ENCODE results near the gene OSR1.

The OSR1 gene

GRCh38 chr2:19349911-19350677 lies 8.3 kb downstream of the OSR1 start:
- Mint-ChIP-seq H3K4me3 (peak overlapping the region; percentile 70 to 96 (median 80)), H3K27me3 (ENCODE audit: low read depth) (peaks cover 57% of the 10 kb centered on the region), H3K4me1 (peaks cover 40% of the 10 kb centered on the region), H3K9me3 (no peaks in the 10 kb centered on the region), H3K36me3 (ENCODE audit: low read depth) (peaks cover 45% of the 10 kb centered on the region), H3K27ac (peak overlapping the region in 2 of 3 experiments; percentile 65 to 77)
- peak; percentile 61 to 74 (median 62) for TF ChIP-seq CTCF (IDR thresholded peaks at IDR 0.05; ENCODE audit: unreplicated experiment in 3 of 3)

GRCh38 chr2:19348692-19349091 lies 9.7 kb downstream of the OSR1 start:
- Mint-ChIP-seq H3K4me3 (peak overlapping the region; percentile 96 to 98 (median 97)), H3K36me3 (ENCODE audit: low read depth) (peaks cover 35% of the 10 kb centered on the region), H3K27ac (peak overlapping the region; percentile 94 to 98 (median 95)), H3K4me1 (peaks cover 28% of the 10 kb centered on the region), H3K9me3 (no peaks in the 10 kb centered on the region), H3K27me3 (ENCODE audit: low read depth) (peaks cover 43% of the 10 kb centered on the region)
- no peak for TF ChIP-seq CTCF (IDR thresholded peaks at IDR 0.05; ENCODE audit: unreplicated experiment in 3 of 3)

- H3K4me1 Mint-ChIP-seq, result peaks cover 22% of the 10 kb centered on the region
- peak overlapping the region; percentile 96 to 98 (median 97) for H3K4me3 Mint-ChIP-seq
- no peaks in the 10 kb centered on the region for H3K9me3 Mint-ChIP-seq
- peaks cover 27% of the 10 kb centered on the region for H3K36me3 Mint-ChIP-seq (ENCODE audit: low read depth)
- H3K27me3 Mint-ChIP-seq (ENCODE audit: low read depth), result peaks cover 35% of the 10 kb centered on the region
- TF ChIP-seq CTCF (IDR thresholded peaks at IDR 0.05; ENCODE audit: unreplicated experiment in 3 of 3), result no peak
- peak overlapping the region; percentile 94 to 98 (median 95) for H3K27ac Mint-ChIP-seq
Observed at GRCh38 chr2:19347619-19348562, 10.5 kb downstream of the OSR1 start.

GRCh38 chr2:19346983-19347618 lies 11.3 kb downstream of the OSR1 start:
- H3K27me3 Mint-ChIP-seq (ENCODE audit: low read depth), result peaks cover 27% of the 10 kb centered on the region
- peaks cover 21% of the 10 kb centered on the region for H3K36me3 Mint-ChIP-seq (ENCODE audit: low read depth)
- peak overlapping the region; percentile 94 to 98 (median 95) for H3K27ac Mint-ChIP-seq
- TF ChIP-seq CTCF (IDR thresholded peaks at IDR 0.05; ENCODE audit: unreplicated experiment in 3 of 3), result no peak
- H3K9me3 Mint-ChIP-seq, result no peaks in the 10 kb centered on the region
- H3K4me3 Mint-ChIP-seq, result peak overlapping the region; percentile 96 to 98 (median 97)
- H3K4me1 Mint-ChIP-seq, result peaks cover 18% of the 10 kb centered on the region

- H3K4me1 Mint-ChIP-seq, result peaks cover 5% of the 10 kb centered on the region
- H3K9me3 Mint-ChIP-seq, result no peaks in the 10 kb centered on the region
- no peak overlapping the region for H3K27ac Mint-ChIP-seq
- H3K27me3 Mint-ChIP-seq (ENCODE audit: low read depth), result no peaks in the 10 kb centered on the region
- no peak overlapping the region for H3K4me3 Mint-ChIP-seq
- peaks cover 3% of the 10 kb centered on the region for H3K36me3 Mint-ChIP-seq (ENCODE audit: low read depth)
- no peak for TF ChIP-seq CTCF (IDR thresholded peaks at IDR 0.05; ENCODE audit: unreplicated experiment in 3 of 3)
Observed at GRCh38 chr2:19337742-19338141, 20.7 kb downstream of the OSR1 start.

Data from nephron (organoid).